ENCODE measurements around the gene BUB1B. TPM values are rescaled to one million over a fixed set of nuclear protein-coding genes. Genes with fewer than 3 reads are reported as not detected.

BUB1B gene
- polyA plus RNA-seq, 1 donor (not counting 4 experiments of a cell fraction or from before 2014, with no cell fraction given) = 19.7 TPM

- dilution Hi-C loops (cut with MboI; ENCODE audit: extremely low pct_ligation_motif_present, low sequenced_read_pairs) = no loop called here
- Histone ChIP-seq H3K9me1 (ENCODE audit: control insufficient read depth, extremely low read depth, insufficient read depth, low read length) (peaks cover 8% of the 10 kb centered on the region), H3K27me3 (ENCODE audit: control insufficient read depth, extremely low read depth, insufficient read depth, low read length) (no peaks in the 10 kb centered on the region), H2AFZ (ENCODE audit: control insufficient read depth, low read length) (no peak overlapping the region), H3K4me3 (ENCODE audit: control insufficient read depth in 2 of 3, extremely low read depth in 1 of 3, insufficient read depth in 2 of 3, low read depth in 1 of 3, low read length in 3 of 3) (no peak overlapping the region), H3K4me2 (ENCODE audit: control insufficient read depth, extremely low read depth, insufficient read depth, low read depth, low read length) (peak overlapping the region; percentile 22), H3K9me3 (ENCODE audit: control insufficient read depth, low read depth, low read length) (no peaks in the 10 kb centered on the region), H3K27ac (ENCODE audit: control insufficient read depth, insufficient read depth, low read length) (no peak overlapping the region), H3K4me1 (ENCODE audit: control insufficient read depth, extremely low read depth, insufficient read depth, low read length) (peaks cover 77% of the 10 kb centered on the region), H3K79me2 (ENCODE audit: control insufficient read depth, insufficient read depth, low read length) (peaks cover 13% of the 10 kb centered on the region), H4K20me1 (ENCODE audit: control insufficient read depth, extremely low read depth, insufficient read depth, low read length) (no peaks in the 10 kb centered on the region), H3K9ac (ENCODE audit: control insufficient read depth, extremely low read depth, insufficient read depth, low read length) (no peak overlapping the region), H3K36me3 (ENCODE audit: control insufficient read depth in 2 of 2, extremely low read depth in 1 of 2, insufficient read depth in 2 of 2, low read length in 2 of 2) (peaks cover 5% of the 10 kb centered on the region in 2 experiments)
- TF ChIP-seq EZH2 (IDR thresholded peaks at IDR 0.05; ENCODE audit: low read length) (no peak), CTCF (optimal IDR thresholded peaks at IDR 0.05 in 1 of 3, IDR thresholded peaks at IDR 0.05 in 1 of 3, conservative IDR thresholded peaks at IDR 0.05 in 1 of 3; ENCODE audit: extremely low read depth in 1 of 3, insufficient read depth in 2 of 3, low read length in 3 of 3) (peak in 1 of 3 experiments; percentile 11)
- FAIRE-seq = peak; percentile 92
- no peak for DNase-seq (ENCODE audit: low read depth, low spot score)
Measured at GRCh38 chr15:40243126-40243810, 82.4 kb downstream of the BUB1B start.

GRCh38 chr15:40244961-40245523, 84.2 kb downstream of the BUB1B start:
- Histone ChIP-seq H2AFZ (ENCODE audit: control insufficient read depth, low read length) (no peak overlapping the region), H4K20me1 (ENCODE audit: control insufficient read depth, extremely low read depth, insufficient read depth, low read length) (peaks cover 4% of the 10 kb centered on the region)
- peak; percentile 9 for FAIRE-seq

More at GRCh38 chr15:40244961-40245523, 84.2 kb downstream of the BUB1B start:
- H3K9me3 ChIP-seq (ENCODE audit: control insufficient read depth, low read depth, low read length) = no peaks in the 10 kb centered on the region
- no peak overlapping the region for H3K27ac ChIP-seq (ENCODE audit: control insufficient read depth, insufficient read depth, low read length)
- peaks cover 8% of the 10 kb centered on the region for H3K9me1 ChIP-seq (ENCODE audit: control insufficient read depth, extremely low read depth, insufficient read depth, low read length)
- H3K79me2 ChIP-seq (ENCODE audit: control insufficient read depth, insufficient read depth, low read length) = peaks cover 13% of the 10 kb centered on the region
- H3K9ac ChIP-seq (ENCODE audit: control insufficient read depth, extremely low read depth, insufficient read depth, low read length) = no peak overlapping the region
- peak overlapping the region; percentile 61 for H3K4me2 ChIP-seq (ENCODE audit: control insufficient read depth, extremely low read depth, insufficient read depth, low read depth, low read length)
- DNase-seq (ENCODE audit: low read depth, low spot score) = no peak
- peaks cover 78% of the 10 kb centered on the region for H3K4me1 ChIP-seq (ENCODE audit: control insufficient read depth, extremely low read depth, insufficient read depth, low read length)
- dilution Hi-C loops (cut with MboI; ENCODE audit: extremely low pct_ligation_motif_present, low sequenced_read_pairs) = no loop called here
- TF ChIP-seq CTCF (optimal IDR thresholded peaks at IDR 0.05 in 1 of 3, IDR thresholded peaks at IDR 0.05 in 1 of 3, conservative IDR thresholded peaks at IDR 0.05 in 1 of 3; ENCODE audit: extremely low read depth in 1 of 3, insufficient read depth in 2 of 3, low read length in 3 of 3) (no peak), EZH2 (IDR thresholded peaks at IDR 0.05; ENCODE audit: low read length) (no peak)
- no peaks in the 10 kb centered on the region for H3K27me3 ChIP-seq (ENCODE audit: control insufficient read depth, extremely low read depth, insufficient read depth, low read length)
- H3K36me3 ChIP-seq (ENCODE audit: control insufficient read depth in 2 of 2, extremely low read depth in 1 of 2, insufficient read depth in 2 of 2, low read length in 2 of 2) = peaks cover 5 to 9% of the 10 kb centered on the region in 2 experiments
- no peak overlapping the region for H3K4me3 ChIP-seq (ENCODE audit: control insufficient read depth in 2 of 3, extremely low read depth in 1 of 3, insufficient read depth in 2 of 3, low read depth in 1 of 3, low read length in 3 of 3)

Data from keratinocyte (primary cell).